Measurements from ENCODE around the gene FREM3.
A peak's percentile ranks its signal among the peaks of the same experiment; 100 is the strongest.
"Not testable (repeated sequence)": the region's sequence is repeated elsewhere in the genome, so short reads cannot be mapped to it uniquely, and the experiment has no call there.

FREM3 gene

DNA sequence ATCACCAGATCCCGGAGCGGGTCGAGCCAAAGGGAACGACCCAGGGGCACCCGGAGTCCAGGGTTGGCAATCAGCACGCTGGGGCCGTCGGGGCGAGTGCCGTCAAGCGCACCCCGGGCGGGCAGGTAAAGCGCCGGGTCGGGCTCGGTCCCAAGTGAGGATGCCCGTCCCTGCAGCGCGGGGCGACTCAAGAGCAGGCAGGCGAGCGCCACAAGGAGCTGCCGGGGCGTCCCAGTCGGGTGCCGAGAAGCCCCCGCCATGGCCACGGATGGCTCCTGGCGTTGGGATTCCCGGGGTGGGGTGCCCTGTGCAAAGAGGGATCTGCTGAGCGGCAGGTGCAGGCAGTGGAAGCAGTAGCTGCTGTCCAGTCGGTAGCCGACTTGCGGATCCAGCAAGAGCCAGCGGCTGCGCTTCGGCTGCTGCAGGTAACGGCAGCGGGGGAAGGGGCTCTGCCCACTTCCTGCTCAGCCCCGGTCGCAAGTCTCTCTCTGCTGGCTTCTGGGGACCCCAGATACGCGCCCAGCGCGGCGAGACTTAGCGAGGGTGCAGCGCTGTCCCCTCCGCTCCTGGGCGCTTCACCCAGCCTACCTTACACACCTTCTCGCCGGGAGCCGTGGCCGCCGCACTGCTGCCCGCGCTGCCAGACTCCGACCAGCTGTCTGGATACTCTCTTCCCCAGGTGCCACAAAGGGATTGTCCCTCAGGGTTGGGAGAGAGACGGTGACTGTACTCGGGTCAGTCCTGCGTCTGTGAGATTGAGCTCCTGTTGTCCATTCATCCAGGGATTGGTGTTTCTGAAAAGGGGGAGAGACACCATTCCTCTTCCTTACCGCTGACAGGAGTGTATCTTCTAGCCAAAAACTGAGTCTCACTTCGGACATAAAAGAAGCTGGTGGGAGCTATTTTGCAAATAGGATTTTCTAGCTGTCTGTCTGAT is at the start of gene FREM3:
FREM3 (minus strand) TSS at position 260 of the 937 bp plus-strand sequence; CDS start at position 260, 0 bp downstream.
- peak within 1 kb of the TSS; percentile 49 for H3K4me3 ChIP-seq (ENCODE audit: low read length)
- TF ChIP-seq, protein P1, sequence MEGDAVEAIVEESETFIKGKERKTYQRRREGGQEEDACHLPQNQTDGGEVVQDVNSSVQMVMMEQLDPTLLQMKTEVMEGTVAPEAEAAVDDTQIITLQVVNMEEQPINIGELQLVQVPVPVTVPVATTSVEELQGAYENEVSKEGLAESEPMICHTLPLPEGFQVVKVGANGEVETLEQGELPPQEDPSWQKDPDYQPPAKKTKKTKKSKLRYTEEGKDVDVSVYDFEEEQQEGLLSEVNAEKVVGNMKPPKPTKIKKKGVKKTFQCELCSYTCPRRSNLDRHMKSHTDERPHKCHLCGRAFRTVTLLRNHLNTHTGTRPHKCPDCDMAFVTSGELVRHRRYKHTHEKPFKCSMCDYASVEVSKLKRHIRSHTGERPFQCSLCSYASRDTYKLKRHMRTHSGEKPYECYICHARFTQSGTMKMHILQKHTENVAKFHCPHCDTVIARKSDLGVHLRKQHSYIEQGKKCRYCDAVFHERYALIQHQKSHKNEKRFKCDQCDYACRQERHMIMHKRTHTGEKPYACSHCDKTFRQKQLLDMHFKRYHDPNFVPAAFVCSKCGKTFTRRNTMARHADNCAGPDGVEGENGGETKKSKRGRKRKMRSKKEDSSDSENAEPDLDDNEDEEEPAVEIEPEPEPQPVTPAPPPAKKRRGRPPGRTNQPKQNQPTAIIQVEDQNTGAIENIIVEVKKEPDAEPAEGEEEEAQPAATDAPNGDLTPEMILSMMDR (conservative IDR thresholded peaks at IDR 0.05; ENCODE audit: low read depth, low read length), result no peak

DNA sequence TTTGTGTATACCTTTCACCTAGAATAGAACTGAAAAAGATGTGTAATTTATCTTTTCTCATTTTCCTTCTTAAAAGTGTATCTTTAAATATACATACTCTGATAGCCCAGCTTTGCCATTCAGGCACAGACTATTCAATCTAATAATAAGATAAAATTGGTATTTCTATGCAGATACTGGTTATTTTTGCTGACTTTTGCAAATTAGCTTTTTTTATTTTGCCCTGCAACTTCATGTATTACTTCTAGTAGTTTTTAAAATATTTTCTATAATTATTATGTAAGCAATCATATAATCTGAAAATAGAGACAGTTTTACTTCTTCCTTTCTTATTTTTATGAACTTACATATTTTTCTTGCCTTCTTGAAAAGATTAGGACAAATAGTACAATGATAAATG is 45.4 kb upstream of the FREM3 start:
- TF ChIP-seq, protein P1 (conservative IDR thresholded peaks at IDR 0.05; ENCODE audit: low read depth, low read length), result no peak
- no peak for DNase-seq (ENCODE audit: low read depth)

More for the DNA sequence above, at the start of gene FREM3:
- DNase-seq (ENCODE audit: low read depth), result no peak

DNA sequence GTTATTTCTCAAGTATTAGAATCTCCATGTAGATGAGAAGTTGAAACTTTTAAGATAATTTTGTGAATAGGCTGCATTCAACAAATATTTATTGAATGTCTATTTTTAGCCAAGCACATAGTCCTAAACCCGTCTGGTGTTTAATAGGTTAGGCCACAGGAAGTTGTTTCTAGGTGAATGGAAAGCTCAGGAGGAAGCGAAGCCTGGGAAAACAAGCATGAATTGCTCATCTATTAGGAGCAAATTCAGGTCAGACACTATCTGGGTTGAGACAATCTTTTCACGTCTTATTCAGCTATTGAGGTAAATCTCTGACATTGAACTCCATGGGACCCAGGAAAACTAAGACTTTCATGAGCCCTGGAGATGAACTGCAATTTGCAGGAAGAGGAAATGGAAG is 43.1 kb upstream of the FREM3 start:
- TF ChIP-seq, protein P1 (conservative IDR thresholded peaks at IDR 0.05; ENCODE audit: low read depth, low read length), result no peak
- no peak for DNase-seq (ENCODE audit: low read depth)
- no peak overlapping the region for H3K4me3 ChIP-seq (ENCODE audit: low read length)

More for the DNA sequence above, 45.4 kb upstream of the FREM3 start:
- H3K4me3 ChIP-seq (ENCODE audit: low read length), result no peak overlapping the region

DNA sequence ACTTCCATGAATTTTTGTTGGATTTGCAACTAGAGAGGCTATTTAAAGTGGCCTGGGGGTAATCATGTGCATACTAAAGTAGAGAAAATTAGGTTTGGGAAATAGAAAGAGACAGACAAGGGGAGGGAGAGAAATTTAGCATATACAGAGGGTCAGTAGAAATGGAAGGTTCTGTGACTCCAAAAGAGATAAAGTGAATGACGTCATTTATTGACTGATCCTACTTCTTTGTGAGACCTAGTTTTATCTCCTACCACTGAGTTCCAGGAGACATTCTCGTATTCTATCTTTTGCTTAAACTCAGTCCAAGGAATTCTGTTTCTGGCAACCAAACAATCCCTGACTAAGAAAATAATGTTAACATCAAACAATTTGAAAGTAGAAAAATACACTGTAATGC is 42.4 kb upstream of the FREM3 start:
- no peak for DNase-seq (ENCODE audit: low read depth)
- H3K4me3 ChIP-seq (ENCODE audit: low read length), result no peak overlapping the region
- TF ChIP-seq, protein P1 (conservative IDR thresholded peaks at IDR 0.05; ENCODE audit: low read depth, low read length), result no peak

DNA sequence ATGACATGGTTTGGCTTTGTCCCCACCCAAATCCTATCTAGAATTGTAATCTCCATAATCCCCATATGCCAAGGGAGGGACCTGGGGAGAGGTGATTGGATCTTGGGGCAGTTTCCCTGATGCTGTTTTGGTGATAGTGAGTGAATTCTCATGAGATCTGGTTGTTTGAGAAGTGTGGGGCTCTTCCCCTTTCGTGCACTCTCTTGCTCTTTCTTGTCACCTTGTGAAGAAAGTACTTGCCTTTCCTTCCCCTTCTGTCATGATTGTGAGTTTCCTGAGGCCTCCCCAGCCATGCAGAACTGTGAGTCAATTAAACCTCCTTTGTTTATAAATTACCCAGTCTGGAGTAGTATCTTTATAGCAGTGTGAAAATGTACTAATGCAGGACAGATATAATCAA is 36.4 kb upstream of the FREM3 start:
- TF ChIP-seq, protein P1 (conservative IDR thresholded peaks at IDR 0.05; ENCODE audit: low read depth, low read length), result no peak
- no peak overlapping the region for H3K4me3 ChIP-seq (ENCODE audit: low read length)
- no peak for DNase-seq (ENCODE audit: low read depth)

DNA sequence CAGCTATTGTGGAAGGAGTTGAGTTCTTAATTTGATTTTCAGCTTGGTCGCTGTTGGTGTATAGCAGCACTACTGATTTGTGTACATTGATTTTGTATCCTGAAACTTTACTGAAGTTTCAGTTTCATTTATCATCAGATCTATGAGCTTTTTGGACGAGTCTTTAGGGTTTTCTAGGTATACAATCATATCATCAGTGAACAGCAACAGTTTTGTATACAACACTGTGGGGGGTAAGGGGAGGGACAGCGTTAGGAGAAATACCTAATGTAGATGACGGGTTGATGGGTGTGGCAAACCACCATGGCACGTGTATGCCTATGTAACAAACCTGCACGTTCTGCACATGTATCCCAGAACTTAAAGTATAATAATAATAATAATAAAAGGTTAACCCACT is 35.6 kb upstream of the FREM3 start:
- DNase-seq (ENCODE audit: low read depth), result not testable (repeated sequence)

DNA sequence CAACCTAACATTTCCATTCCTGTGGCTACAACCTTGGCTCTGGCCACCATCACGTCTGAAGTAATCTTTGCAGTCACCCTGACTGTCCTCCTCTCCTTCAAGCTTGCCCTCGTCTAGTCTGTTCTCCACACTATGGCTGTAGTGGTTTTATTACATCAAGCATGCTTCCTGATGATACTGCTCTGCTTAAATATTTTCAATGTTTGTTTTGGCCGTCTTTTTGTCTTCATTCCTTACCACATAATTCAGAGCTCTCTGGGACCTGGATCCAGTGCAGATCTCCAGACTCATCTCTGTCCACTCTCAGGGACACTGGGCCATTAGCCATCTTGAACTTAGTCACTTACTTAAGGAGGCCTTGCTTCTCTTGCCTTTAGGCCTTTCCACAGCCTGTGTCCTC is 27.7 kb upstream of the FREM3 start:
- no peak for DNase-seq (ENCODE audit: low read depth)
- H3K4me3 ChIP-seq (ENCODE audit: low read length), result no peak overlapping the region
- TF ChIP-seq, protein P1 (conservative IDR thresholded peaks at IDR 0.05; ENCODE audit: low read depth, low read length), result no peak

More for the DNA sequence above, 35.6 kb upstream of the FREM3 start:
- not testable (repeated sequence) for H3K4me3 ChIP-seq (ENCODE audit: low read length)

Data from retinal pigment epithelial cell (primary cell).